ENCODE measurements around the gene CDK4.
"Not testable (repeated sequence)": the region's sequence is repeated elsewhere in the genome, so short reads cannot be mapped to it uniquely, and the experiment has no call there.

CDK4 gene

DNA sequence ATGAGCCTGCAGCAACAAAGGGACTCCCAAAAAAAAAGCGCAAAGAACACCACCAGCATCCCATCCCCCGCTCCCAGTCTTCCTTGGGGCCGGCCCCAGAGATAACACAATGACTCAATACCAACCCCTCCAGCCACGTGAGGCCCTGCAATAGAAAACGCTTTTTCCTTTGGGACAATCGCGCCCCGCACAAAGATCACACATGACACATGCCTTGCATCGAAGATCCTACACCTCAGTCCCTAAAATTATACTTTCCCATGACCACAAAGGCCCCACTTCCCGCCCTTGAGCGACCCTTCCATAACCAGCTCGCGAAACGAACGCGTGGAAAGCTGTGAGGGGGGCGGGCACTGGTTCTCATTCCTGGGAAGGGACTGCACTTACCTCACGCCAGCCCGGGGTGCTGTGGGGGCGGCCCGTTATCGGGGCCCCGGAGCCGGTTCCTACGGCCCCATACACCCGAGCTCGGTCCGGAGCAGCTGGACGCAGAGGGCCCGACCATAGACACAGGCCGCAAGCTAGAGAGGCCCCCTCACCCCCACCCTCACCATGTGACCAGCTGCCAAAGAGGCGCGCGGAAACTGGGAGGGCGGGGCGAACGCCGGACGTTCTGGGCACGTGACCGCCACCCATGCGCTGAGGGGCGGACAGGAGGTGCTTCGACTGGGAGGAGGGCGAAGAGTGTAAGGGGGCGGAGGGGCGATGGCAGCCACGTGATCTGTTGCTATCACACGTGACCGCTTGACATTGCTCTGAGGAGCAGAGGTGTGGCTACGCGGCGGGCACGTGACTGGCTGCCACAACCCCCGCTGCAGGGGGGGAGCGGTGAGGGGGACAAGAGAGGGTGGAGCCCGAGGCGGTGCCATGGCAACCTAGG lies at the start of gene CDK4:
CDK4 (minus strand) TSS at position 523 of the 880 bp plus-strand sequence. CDS start 593 bp downstream, outside the sequence.
- DNase-seq (ENCODE audit: low spot score) = peak; percentile 100

DNA sequence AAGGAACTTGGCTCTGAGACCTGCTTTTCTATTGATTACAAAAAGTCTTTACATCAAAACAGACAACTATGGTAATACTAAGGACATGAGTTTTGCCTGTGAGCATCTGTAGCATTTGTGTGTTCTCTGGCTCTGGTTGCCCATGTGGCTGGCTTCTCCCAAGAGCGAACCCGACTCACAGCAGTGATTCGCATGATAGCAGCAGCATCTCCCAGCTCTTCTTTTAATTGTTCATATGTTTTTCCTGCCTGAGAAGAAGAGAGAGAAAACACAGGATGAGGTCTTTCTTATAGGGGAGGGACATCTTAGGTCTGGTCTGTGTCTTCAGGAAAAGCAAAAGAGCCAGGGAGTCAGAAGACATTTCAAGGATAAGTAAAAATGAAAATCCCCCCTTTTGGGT lies 48.9 kb upstream of the CDK4 start:
- DNase-seq (ENCODE audit: low spot score) = no peak

DNA sequence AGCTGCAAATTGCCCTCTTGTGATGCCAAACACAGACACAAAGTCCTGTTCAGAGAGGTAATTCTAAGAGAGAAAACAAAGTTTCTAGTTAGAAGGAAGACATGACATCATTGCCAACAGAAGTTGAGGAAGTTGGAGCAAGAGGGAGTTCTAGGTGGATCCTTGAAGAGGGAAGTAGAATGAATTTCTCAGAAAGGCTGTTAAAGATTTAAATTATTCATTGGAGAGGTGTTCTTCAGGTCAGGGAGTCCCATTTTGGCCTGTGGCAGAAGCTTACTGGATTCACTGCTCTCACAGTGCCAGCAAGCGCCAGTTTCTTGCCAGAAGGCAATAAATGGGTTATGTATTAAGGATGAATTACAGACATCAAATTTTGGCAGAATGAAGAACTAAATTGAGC lies 45.8 kb upstream of the CDK4 start:
- DNase-seq (ENCODE audit: low spot score) = no peak

DNA sequence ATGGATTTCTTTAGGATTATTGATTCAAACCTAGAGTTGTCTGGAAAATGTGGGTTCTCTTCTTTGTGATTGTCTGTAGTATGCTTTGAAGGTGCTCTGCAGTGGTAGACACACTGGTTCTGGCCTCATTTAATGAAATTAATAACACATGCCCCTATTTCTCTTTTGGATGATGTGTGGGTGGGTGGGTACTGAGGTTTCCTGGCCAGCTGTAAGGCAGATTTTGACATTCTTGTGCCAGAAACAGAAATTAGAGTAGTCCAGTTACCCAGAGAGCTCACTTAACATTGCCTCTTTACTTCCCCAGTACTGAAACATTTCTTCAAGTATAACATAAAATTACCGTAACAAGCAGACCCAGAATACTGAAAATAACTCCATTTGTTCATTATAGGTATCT lies 44.9 kb upstream of the CDK4 start:
- DNase-seq (ENCODE audit: low spot score) = no peak

DNA sequence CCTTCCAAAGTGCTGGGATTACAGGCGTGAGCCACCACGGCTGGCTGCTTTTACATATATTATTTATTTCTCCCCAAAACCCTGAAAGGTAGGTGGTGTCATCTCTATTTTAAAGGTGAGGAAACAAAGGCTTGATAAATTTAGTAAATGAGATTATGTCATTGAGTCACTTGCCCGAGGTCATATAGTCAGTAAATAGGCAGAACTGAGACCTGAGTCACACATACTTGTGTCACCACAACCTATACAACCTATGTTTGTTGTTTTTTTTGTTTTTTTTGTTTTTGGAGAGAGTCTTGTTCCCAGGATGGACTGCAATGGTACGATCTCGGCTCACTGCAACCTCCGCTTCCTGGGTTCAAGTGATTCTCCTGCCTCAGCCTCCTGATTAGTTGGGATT lies 43.2 kb upstream of the CDK4 start:
- peak; percentile 32 for DNase-seq (ENCODE audit: low spot score)

DNA sequence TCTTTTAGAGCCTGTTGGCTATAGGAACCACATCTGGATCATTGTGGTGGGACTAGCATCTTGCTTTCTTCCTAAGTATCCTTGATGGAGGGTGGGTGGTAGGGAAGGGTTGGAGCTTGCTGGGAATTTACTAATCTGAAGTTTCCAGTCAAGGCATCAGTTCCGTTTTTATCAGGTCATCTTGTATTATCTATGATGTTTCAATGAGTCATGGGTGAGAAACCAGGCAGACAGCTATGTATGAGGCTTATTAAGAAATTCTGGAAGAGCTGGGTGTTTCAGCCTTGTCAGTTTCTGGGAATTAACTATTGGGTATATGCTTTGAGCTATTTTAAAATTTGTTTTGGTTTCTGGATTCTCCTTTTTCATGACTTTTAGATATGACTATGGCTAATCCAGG lies 41.8 kb upstream of the CDK4 start:
- peak; percentile 86 for DNase-seq (ENCODE audit: low spot score)

DNA sequence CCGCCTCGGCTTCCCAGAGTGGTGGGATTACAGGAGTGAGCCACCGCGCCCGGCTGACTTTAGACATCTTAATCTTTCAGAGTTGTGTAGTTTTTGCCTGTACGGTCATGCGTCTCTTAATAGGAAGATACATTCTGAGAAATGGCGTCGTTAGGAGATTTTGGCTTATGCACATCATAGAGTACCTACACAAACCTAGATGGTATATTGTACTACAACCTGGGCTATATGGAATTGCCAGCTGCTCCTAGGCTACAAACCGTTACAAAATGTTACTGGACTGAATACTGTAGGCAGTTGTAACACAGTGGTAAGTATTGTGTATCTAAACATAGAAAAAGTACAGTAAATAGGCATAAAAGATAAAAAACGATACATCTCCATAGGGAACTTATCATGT lies 31.8 kb upstream of the CDK4 start:
- DNase-seq (ENCODE audit: low spot score) = no peak

DNA sequence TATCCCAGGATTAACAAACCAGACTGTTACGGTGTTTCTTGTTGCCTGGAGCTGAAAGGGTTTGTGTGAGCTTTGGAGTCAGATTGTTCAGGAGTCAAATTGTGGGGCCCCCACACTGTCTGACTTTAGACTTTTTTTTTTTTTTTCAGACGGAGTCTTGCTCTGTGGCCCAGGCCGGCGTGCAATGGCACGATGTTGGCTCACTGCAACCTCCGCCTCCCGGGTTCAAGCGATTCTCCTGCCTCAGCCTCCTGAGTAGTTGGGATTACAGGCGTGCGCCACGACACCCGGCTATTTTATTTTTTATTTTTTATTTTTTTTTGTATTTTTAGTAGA lies 31.3 kb upstream of the CDK4 start:
- DNase-seq (ENCODE audit: low spot score) = no peak

DNA sequence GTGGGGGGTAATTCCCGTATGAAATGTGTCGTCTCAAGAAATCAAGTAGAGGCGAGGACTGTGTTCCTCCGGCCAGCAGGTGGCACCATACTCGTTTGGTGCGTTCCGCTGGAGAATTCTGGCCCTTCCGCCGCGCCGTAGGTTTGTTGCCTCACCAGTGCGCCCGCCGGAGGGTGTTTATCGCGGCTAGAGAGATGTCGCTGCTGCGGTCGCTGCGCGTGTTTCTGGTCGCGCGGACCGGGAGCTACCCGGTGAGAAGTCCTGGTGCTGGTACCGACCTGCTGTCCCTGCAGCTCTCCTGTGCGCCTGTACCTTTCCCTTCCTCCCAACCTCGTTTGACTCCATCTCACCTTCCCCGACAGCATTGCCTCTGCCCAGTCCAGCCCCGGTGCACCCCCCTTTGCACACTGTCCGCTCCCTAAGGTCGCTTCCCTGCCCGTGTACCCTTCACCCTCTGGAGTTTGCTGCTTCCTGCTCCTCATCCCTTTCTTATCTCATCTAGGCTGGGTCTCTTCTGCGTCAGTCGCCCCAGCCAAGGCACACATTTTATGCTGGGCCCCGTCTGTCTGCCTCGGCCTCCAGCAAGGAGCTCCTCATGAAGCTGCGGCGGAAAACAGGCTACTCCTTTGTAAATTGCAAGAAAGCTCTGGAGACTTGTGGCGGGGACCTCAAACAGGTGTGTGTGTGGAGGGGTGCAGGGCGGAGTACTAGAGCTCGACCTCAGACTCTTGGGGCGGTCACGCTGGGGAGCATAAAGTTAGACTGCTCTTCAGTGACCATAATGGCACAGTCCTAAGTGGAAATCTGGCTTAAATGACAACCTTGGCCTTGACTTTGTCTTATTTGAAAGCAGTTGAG lies 30.7 kb upstream of the CDK4 start, which contains the start of gene TSFM:
TSFM (plus strand) TSS at position 180 of the 858 bp plus-strand sequence; CDS start at position 195, 15 bp downstream.
- peak; percentile 94 for DNase-seq (ENCODE audit: low spot score)

DNA sequence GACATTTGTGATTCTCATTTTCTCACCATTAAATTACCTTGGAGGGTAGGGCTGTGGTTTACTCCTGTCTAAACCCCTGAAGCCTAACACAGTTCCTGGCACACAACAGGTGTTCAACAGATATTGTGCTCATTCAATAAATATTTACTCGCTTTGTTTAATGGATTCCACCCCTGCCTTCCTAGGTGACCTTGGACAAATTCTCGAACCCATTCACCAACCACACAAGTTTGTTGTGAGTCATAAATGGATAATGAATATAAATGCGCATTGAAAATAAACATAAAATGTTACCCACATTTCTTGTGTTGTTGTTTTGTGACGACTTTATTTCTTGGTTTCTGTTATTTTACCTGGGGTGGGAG lies 30.1 kb upstream of the CDK4 start:
- no peak for DNase-seq (ENCODE audit: low spot score)

DNA sequence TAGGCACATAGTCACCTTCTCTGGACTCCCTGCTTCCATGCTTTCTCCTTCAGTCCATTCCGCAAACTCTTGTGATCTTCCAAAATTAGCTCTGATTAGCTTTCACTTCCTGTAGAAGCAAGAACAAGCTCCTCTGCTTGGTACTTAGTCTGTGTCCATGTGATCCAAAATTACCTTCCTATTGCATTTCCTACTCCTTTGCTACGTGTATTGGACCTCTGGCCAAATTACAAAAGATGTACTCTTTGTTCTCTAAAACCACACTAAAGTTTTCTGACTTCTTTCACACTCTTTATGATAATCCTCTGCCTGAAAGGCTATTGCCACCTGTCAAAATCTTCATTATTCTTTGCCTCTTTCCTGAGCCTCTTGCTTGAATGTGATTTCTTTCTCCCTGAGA lies 29.7 kb upstream of the CDK4 start:
- no peak for DNase-seq (ENCODE audit: low spot score)

DNA sequence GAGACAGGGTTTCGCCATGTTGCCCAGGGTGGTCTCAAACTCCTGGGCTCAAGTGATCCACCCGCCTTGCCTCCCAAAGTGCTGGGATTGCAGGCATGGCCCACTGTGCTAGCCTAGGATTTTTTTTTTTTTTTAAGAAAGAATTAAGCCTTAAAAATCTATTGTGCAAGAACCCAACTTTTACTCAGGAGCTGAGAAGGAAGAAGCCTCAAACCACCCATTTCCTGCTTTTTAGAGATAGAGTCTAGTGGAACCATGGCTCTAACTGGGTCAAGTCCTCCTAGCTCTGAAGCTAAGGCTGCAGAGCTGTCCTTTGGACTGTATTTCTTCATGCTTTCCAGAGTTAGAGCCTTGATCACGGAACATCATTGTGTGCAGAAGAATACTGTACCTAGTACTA lies 29.1 kb upstream of the CDK4 start:
- no peak for DNase-seq (ENCODE audit: low spot score)

DNA sequence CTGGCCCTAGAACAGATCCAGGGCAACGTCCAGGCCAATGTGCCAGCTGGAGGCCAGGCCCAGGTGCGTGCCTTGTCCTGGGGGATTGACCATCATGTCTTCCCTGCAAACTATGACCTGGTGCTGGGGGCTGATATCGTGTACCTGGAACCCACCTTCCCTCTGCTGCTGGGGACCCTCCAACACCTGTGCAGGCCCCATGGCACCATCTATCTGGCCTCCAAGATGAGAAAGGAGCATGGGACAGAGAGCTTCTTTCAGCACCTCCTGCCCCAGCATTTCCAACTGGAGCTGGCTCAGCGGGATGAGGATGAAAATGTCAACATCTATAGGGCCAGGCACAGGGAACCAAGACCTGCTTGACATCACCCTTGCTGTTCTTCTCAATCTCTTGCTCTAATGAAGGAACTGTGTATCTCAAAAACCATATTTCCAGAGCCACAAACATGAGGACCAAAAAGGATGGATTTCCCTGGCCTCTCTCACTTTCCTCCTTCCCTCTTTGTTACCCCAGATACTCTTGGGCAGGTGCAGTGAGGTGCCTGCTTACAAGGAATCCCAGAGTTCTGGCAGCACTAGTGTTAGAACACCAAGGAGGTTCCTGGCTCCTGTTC lies 28.3 kb upstream of the CDK4 start:
- DNase-seq (ENCODE audit: low spot score) = no peak

DNA sequence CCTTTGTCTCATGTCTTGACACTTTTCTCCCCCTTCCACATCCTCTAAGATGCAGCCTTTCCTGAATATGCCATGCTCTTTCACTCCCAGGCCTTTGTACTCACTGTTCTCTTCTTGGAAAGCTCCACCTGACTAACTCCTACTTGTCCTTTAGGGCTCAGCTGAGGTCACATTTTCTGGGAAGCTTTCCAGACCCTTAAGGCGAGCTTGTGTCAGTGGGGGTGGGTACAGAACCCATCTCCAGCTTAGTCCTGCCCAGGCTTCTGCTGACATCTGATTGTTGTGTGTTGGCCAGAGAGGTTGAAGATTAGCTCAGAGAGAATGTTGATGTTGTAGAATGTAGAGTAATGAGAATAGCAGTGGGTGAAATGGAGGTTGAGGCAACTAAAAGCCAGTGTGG lies 27.6 kb upstream of the CDK4 start:
- no peak for DNase-seq (ENCODE audit: low spot score)

DNA sequence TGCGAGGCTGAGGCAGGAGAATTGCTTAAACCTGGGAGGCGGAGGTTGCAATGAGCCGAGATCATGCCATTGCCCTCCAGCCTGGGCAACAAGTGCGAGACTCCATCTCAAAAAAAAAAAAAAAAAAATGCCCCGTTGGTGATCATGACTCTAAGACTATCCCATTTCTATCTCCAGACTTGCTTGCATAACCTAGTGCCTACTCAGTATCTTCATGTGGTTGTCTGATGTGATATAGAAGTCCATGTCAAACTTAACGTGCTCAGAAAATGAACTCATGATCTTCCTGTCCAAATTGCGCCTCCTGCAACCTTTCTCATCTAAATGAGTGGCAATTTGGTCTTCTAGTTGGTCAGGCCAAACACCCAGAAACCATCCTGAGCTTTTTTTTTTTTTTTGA lies 25.8 kb upstream of the CDK4 start:
- DNase-seq (ENCODE audit: low spot score) = no peak

DNA sequence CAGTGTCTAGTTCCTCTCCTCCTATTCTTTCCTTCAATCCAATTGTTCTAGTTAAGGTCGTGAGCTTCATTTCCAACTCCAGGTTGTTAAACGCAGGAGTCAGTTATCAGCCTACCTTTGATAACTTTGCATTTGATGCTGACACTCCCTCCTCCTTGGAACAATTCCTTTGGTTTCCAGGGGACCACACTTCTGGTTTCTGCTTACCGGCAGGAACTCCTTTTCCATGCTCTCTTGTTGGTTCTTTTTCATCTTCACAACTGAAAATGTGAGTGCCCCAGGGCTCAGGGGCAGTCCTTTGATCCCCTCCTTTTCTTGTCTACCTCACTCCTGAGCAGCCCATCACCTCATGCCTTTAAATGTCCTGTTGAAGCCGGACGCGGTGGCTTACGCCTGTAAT lies 25.3 kb upstream of the CDK4 start:
- DNase-seq (ENCODE audit: low spot score) = no peak

DNA sequence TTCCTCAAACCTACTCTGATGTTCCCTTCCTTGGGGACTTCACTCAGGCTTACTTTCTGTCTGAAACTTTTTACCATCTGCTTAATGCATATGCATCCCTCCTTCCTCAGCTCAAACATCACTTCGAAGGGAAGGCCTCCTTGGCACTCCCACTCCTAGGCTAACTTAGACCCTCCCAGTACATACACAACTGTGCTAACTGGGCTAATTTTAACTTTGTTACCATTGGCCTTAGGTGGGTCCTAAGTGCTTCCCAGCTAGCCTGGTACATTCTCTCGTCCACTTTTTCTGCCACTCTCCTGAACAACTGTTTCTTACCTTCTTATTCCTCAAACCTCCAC lies 24.1 kb upstream of the CDK4 start:
- DNase-seq (ENCODE audit: low spot score) = no peak

DNA sequence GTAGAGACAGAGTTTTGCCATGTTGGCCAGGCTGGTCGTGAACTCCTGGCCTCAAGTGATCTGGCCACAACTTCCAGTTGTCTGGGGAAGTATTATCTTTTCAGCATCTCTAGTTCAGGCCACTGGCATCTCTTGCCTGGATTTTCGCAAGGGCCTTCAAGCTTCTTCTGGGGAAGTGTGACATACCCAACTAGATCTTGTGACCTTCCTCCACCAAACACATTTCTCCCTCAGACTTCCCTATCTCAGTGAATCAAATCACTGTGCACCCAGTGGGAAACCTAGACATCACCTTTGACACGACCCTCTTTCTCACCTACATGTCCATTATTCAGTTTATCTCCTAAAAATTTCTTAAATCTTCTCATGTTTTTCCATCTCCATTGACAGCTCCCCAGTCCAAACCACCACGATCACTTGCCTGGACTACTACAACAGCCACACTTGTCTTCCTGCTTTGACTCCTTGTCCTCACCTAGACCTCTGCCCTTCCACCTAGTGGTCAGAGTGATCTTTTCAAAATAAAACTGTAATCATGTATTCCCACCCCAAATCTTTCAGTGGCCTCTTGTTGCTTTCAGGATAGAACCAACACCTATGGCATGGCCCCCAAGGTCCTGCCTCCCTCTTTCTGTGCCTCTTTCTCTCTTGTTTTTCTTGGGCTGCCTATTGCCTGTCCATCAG lies 23.6 kb upstream of the CDK4 start:
- peak; percentile 47 for DNase-seq (ENCODE audit: low spot score)

DNA sequence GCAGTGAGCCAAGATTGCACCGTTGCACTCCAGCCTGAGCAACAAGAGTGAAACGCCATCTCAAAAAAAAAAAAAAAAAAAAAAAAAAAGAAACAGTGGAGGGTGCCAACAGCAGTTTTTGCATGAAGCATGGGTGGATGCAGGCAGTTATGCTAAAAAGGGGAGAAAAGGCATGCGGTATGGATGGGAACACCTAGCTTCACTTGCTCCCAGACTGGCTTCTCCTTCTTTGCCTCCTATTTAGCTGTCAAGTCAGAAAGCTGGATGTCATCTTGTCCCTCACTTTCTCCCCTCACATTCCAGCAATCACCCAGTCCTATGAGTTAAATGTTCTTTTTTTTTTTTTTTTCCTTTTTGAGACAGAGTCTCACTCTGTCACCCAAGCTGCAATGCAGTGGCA lies 22.9 kb upstream of the CDK4 start:
- no peak for DNase-seq (ENCODE audit: low spot score)

DNA sequence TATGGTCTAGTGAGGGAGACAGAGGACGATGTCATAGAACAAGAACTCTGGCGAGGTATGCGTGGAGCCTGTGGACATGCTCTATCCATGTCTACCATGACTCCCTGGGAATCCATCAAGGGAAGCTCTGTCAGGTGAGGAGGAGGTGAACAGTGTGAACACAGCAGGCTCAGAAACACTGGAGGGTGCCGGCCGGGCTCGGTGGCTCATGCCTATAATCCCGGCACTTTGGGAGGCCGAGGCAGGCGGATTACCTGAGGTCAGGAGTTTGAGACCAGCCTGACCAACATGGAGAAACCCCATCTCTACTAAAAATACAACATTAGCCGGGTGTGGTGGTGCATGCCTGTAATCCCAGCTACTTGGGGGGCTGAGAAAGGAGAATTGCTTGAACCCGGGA lies 22.5 kb upstream of the CDK4 start:
- DNase-seq (ENCODE audit: low spot score) = not testable (repeated sequence)

DNA sequence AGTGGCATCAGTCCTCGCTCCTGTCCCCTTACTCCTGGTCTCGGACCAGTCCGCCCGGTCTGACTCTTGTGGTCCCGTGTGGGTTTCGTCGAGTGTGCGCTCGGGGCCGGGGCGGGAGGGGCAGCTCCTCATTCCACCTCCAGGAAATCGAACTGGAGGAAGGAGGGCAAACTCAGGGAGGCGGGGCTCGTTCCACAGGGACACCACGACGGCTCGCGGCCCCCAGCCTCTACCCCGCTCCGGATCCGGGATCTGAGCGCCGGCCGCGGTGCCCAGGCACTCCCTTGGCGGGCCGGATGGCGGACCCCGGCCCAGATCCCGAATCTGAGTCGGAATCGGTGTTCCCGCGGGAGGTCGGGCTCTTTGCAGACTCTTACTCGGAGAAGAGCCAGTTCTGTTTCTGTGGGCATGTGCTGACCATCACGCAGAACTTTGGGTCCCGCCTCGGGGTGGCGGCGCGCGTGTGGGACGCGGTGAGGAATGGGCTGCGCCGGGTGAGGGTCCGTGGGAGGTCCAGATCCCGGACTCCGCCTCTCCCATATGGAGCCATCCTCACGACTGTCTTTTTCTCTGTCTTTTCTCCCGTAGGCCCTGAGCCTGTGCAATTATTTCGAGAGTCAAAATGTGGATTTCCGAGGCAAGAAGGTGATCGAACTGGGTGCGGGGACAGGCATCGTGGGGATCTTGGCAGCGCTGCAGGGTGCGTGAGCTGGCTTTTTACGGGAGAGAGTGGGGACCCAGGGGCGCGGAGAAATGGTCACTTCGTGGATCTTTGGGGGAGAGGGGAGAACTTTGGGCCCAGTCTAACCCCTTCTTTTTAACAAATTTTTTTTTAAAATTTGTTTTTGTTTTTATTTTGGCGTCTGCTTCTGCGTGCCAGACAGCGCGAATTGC lies 20.6 kb upstream of the CDK4 start, which contains the start of gene EEF1AKMT3:
EEF1AKMT3 (plus strand) TSS at position 186 of the 894 bp plus-strand sequence; CDS start at position 297, 111 bp downstream.
- DNase-seq (ENCODE audit: low spot score) = peak; percentile 66

All from RKO (cell line).